Left forelimb (tissue), 1 donor: Measurements from ENCODE around the gene RALGPS2.
A peak's percentile ranks its signal among the peaks of the same experiment; 100 is the strongest.

Experiments
- DNase-seq: peaks from one replicate; pipeline ENCODE4 v3.0.0-alpha.2; 2018; ENCODE audit warnings: low spot score

Gene RALGPS2, protein sequence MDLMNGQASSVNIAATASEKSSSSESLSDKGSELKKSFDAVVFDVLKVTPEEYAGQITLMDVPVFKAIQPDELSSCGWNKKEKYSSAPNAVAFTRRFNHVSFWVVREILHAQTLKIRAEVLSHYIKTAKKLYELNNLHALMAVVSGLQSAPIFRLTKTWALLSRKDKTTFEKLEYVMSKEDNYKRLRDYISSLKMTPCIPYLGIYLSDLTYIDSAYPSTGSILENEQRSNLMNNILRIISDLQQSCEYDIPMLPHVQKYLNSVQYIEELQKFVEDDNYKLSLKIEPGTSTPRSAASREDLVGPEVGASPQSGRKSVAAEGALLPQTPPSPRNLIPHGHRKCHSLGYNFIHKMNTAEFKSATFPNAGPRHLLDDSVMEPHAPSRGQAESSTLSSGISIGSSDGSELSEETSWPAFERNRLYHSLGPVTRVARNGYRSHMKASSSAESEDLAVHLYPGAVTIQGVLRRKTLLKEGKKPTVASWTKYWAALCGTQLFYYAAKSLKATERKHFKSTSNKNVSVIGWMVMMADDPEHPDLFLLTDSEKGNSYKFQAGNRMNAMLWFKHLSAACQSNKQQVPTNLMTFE

DNA sequence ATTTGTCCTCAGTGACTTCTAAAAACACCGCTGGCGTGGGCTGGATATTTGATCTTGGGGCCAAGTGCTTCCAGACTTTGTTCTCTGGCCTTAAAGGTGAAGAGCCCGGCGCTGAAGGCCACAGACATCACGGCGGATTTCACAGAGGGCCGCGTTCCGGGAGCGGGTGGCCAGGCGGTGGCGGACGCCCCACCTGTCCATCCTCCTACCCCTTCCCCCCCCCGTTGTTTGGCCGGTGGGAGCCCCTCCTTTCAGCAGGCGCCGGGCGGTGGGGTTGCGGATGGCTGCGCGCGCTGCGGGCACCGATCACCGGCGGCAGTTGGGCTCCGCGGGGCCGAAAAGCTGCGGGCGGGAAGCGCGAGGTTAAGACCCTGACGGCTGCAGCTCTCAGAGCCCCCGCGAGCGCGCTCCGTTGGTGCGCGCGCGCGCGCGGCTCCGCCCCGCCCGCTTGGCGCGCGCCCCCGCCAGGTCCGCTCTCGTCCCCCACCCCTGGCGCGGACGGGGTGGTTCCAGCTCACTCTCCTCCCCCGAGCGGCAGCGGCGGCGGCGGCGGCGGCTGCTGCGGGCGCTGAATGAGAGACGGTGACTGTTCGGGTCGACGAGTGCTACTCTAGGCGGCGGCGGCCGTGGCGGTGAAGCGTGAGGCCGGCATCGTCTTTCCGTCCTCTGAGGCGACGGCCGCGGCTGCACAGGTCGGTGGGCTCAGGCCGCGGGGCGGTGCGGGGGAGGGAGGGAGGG is at the start of gene RALGPS2:
Gene RALGPS2, plus strand, starts transcription at position 517 of the 738 bp plus-strand sequence. CDS start 51,521 bp downstream, outside the sequence.
- DNase-seq = peak; percentile 88

- no peak for DNase-seq
These were observed 45.8 kb upstream of the RALGPS2 start for GRCh38 chr1:178679237-178679636.

DNA sequence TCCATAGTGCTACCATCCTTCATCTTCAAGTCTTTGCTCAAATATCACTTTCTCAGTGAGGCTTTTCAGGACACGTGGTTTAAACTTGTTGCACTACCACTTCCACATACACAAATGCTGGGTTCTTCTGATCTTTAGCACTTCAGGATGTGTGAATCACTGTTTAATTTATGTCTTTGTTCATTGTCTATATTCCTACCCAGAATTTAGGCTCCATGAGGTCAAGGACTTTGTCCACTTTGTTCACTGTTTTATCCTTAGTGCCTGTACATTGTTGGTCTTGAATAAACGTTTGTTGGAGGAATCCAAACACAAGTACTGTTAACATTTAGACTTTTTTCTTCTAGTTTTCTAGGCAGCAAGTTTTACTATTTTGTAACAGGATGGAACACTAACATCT is 42.6 kb upstream of the RALGPS2 start:
- DNase-seq = no peak

- no peak for DNase-seq
These were observed 42.2 kb upstream of the RALGPS2 start for GRCh38 chr1:178682886-178683285.

GRCh38 chr1:178683291-178683690 is 41.8 kb upstream of the RALGPS2 start:
- no peak for DNase-seq

DNA sequence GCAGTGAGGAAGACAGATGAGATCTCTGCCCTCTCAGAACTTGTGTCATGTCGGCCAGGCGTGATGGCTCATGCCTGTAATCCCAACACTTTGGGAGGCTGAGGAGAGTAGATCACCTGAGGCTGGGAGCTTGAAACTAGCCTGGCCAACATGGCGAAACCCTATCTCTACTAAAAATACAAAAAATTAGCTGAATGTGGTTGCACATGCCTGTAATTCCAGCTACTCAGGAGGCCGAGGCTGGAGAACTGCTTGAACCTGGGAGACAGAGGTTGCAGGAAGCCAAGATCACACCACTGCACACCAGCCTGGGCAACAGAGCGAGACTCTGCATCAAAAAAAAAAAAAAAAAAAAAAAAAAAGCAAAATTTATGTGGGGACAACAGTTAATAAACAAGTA is 40.9 kb upstream of the RALGPS2 start:
- DNase-seq = no peak

- no peak for DNase-seq
These were observed 40.5 kb upstream of the RALGPS2 start for GRCh38 chr1:178684542-178685000.

GRCh38 chr1:178686407-178686806 is 38.6 kb upstream of the RALGPS2 start:
- no peak for DNase-seq

GRCh38 chr1:178688244-178688643 is 36.8 kb upstream of the RALGPS2 start:
- DNase-seq = no peak

DNA sequence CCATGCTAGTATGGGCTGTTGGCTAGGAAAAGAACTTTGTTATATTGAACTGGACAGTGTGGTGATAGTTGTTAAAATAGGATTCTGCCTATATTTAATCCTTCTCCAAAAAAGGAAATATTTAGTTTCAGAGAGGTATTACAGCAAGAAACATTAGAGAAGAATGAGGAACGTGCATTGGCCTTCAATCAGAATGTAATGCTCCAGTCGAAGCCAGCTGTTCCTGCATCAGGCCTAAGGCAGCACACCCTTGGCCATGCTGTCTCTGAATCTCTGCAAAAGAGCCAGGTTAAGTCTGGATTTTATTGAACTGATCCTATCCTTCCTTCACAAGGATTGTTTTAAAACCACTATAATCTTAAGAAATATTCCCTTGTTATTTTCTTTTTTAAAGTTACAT is 35.3 kb upstream of the RALGPS2 start:
- DNase-seq = no peak

DNA sequence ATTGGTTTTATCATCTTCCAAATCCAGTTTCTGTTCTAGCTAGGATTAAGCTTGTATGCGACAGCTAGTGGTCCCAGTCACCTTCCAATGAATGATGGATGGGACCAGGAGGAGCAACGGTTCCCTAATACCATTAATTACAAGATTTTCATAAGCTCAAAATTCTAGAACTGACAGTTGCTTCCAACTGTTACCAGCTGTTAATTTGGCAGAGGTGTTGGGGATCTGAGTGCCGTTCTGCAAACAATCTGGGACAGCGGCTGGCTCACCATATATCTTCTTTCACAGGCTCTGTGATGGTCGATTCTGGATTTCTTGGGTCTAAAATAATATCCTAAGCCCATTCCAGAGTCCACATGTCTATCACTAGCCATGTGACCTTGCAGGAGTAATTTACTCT is 34.5 kb upstream of the RALGPS2 start:
- DNase-seq = no peak

DNA sequence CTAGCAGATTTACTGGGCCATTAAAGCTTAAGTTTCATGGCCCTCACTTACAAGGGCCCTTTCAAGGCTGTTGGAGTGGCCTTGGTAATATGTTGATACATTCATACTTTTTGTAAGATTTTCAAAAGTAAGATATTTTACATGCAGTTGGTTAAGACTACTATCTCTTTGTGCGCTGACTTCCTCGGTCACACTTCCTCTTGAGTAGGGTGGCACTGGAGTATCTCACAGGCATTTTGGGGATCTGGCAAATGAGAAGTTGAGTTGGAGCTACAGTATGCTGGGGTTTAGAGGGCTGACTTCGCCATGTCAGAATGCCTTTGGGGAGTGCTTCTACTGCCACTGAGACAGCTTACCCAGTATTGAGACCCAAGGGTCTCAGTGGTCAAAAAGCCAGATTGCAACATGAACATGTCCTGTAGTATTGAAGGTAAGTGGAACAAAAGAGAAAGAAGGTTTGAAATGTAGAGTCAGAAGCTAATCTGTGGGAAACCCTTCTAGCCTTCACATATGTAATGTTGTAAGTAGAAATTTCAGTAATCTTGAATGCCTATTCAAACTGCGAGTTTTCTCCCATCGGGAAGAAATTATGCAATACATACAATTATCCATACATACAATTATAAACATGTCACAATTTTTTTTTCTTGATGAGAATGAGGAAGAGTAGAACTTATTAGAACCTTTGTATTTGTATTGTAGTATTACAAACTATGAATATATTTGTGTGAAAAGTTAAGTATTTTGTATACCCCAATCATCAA is 32.3 kb upstream of the RALGPS2 start:
- no peak for DNase-seq

DNA sequence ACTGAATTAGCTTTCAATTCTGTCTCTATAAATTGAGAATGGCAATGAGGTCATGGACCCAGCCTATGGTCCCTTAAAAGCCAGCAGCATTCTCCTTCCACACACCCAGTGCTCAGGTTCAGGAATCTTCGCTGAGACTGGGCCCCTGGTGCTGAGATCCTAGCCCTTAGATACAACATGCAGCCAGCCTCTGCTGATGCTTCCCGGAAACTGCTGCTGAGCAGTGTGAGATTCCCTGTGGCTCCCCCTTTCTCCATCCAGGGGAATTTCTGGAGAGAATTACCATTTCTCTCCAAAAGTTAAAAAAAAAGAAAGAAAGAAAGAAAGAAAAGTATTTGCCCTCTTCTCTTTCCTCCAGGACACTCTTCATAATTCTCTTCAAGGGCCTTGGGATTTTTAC is 31.7 kb upstream of the RALGPS2 start:
- DNase-seq = no peak

DNA sequence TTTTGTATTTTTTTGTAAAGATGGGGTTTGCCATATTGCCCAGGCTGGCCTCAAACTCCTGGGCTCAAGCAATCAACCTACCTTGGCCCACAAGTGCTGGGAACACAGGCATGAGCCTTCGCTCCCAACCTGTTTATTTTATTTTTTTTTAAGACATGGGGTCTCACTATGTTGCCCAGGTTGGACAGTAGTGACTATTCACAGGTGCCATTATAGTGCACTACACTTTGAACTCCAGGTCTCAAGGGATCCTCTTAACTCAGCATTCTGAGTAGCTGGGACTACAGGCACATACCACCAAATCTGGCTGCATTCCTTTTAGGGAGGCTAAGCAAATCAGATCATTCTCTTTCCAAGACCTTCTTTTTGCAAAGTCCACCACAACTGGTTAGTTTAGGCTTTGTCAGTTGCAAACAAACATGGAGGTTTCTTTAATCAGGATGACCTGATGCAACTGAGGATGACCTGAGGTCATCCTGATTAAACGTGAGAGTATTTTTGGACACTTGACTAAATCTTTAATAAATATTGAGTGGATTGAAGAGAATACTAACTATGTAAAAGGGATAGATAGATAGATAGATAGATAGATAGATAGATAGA is 30.0 kb upstream of the RALGPS2 start:
- no peak for DNase-seq

GRCh38 chr1:178702146-178702545 is 22.9 kb upstream of the RALGPS2 start:
- DNase-seq = no peak

DNA sequence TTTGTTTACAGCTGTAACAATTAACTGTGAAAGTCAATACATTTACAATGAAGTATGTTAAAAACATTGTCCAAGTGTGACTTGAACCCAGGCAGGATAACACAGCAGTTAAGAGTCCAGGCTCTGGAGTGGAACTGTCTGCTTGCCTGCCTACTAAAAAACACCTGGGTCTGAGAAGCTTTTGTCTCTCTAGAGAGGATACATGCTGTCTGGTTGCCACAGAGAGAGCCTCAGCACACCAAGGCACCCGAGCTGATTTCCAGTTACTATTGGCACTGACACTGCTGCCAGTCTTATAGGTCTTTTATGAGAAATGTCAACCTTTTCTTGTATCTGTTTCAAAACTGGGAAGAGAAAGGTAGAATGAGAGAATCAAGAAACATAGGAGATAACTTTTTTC is 20.2 kb upstream of the RALGPS2 start:
- DNase-seq = no peak

DNA sequence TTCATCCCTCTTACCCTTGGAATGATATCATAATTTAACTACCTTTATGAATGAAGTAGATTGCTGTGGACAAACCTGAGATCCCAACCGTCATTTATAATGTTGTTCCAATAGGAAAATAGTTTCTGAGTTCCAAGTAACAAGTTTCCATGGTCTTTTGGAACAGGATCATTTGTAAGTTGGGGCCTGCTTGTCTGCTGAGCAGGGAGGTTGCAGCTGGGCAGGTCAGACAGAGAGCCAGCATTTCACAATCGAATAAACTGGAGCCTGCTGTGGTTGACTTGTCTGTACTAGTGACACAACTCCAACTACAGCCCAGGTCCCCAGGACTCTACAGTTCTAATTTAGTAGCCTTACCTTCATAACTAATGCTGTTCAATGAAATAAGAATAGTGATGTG is 18.6 kb upstream of the RALGPS2 start:
- DNase-seq = no peak

GRCh38 chr1:178713259-178713658 is 11.8 kb upstream of the RALGPS2 start:
- no peak for DNase-seq

- no peak for DNase-seq
These were observed 10.6 kb upstream of the RALGPS2 start for GRCh38 chr1:178714453-178714852.

GRCh38 chr1:178716111-178716510 is 8.9 kb upstream of the RALGPS2 start:
- DNase-seq = no peak

DNA sequence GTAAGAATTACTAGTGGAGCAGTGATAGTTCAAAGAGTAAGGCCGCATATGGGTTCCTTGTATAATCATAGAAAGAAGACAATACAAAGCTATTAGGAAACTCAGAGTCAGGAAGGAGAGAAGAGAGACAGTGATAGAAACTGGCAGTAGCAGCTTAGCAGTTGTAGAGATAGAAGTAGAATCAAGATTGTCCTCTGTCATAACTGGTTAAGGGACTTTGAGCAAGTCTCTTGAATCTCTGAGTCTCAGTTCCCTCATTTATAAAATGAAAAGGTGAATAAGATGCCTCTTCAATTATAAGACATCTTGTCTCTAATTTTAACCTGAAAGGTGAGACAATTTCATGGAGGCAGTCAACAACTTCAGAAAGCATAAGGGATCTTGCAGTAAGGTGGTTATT is 6.5 kb upstream of the RALGPS2 start:
- no peak for DNase-seq

- DNase-seq = no peak
These were observed 1.5 kb upstream of the RALGPS2 start for GRCh38 chr1:178723546-178723945.
